ENCODE measurements around the gene MYO19.

DNA sequence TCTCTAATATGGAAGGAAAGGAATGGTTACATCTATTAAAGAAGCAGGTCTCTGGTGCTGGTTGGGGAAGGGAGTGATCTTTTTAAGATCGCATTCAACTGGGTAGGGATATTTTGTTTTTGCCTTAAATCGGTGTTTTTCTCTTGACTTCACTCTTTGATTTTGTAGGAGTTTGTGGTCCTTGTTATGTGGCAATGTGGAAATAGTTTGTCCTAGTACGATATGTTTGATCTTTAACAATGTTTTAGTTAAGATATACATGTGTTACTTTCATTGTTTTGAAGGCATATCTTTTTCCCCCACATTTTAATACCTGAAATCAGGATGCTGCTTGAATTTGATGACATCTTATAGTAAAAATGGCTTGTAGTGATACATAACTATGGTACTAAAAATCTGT, 18.8 kb upstream of the MYO19 start:
- TF ChIP-seq YY1 (IDR thresholded peaks at IDR 0.05; ENCODE audit: low read depth, low read length) (no peak), FOSL1 (IDR thresholded peaks at IDR 0.05; ENCODE audit: insufficient read depth, low read depth, low read length) (no peak)

Measured in H1 (cell line).